Kidney (tissue), 14 donors: ENCODE results near the gene KCNG2. TPM values are rescaled to one million over a fixed set of nuclear protein-coding genes. Genes with fewer than 3 reads are reported as not detected.

Experiments
- DNase-seq, 5 donors: peaks; one replicate each; pipeline ENCODE4 v3.0.0-alpha.2; 2013 to 2020
- FAIRE-seq: peaks from 2 replicates; lab custom pipeline; 2012; peaks lifted over from hg19 to GRCh38; lab: Jason Lieb, UNC
- H3K27ac ChIP-seq, 2 donors: one replicate each; pipeline ENCODE4 v1.7.0; 2013; ENCODE audit warnings: low read depth in 2 of 2, low read length in 2 of 2, inconsistent platforms in 1 of 2
- H3K27me3 ChIP-seq: one replicate; pipeline ENCODE4 v1.7.1; 2013; ENCODE audit warnings: low read length, inconsistent platforms; ENCODE audit not compliant: control insufficient read depth, insufficient read depth
- H3K36me3 ChIP-seq, 3 donors: one replicate each; pipeline versions ENCODE4 v1.7.0 to v1.7.1; 2013; ENCODE audit warnings: low read length in 3 of 3, control low read depth in 1 of 3, inconsistent platforms in 1 of 3; ENCODE audit not compliant: insufficient read depth in 3 of 3, control insufficient read depth in 2 of 3
- H3K4me1 ChIP-seq, 3 donors: one replicate each; pipeline versions ENCODE4 v1.7.0 to v1.7.1; 2013; ENCODE audit warnings: low read length in 3 of 3, inconsistent platforms in 1 of 3, low read depth in 1 of 3; ENCODE audit not compliant: control insufficient read depth in 2 of 3, insufficient read depth in 2 of 3
- H3K4me3 ChIP-seq, 3 donors: one replicate each; pipeline versions ENCODE4 v1.7.0 to v1.8.1; 2013; ENCODE audit warnings: low read length in 3 of 3, control low read depth in 1 of 3, inconsistent platforms in 1 of 3
- H3K9ac ChIP-seq, 3 donors: one replicate each; pipeline versions ENCODE4 v1.7.0 to v1.7.1; 2013; ENCODE audit warnings: low read length in 3 of 3, control low read depth in 1 of 3, inconsistent platforms in 1 of 3
- H3K9me3 ChIP-seq, 3 donors: one replicate each; pipeline versions ENCODE4 v1.7.0 to v1.7.1; 2013; ENCODE audit warnings: low read length in 3 of 3, control low read depth in 1 of 3, inconsistent platforms in 1 of 3; ENCODE audit not compliant: control insufficient read depth in 2 of 3, insufficient read depth in 1 of 3
- CTCF ChIP-seq: IDR thresholded peaks from 3 replicates; pipeline ENCODE4 v1.5.1; 2012; ENCODE audit warnings: mild to moderate bottlenecking, moderate library complexity, borderline replicate concordance; ENCODE audit not compliant: insufficient read depth; ENCODE audit errors: extremely low read depth
- intact Hi-C: fragments of 100-400 bp; cut with DNase I; formaldehyde crosslinking; loops from one replicate; pipeline ENCODE4 v1.11.1; 2022
- polyA plus RNA-seq: library from polyadenylated mRNA; stranded (reverse); fragments of 350-450 nt; fragmentation: Illumina TruSeq; extraction: RNeasy Lipid Tissue Mini Kit (QIAGEN cat#74804); gene quantifications from one replicate; pipeline ENCODE4 v1.2.3, GENCODE V29; 2014; ENCODE audit warnings: low read depth, low replicate concordance; ENCODE audit not compliant: insufficient read depth
- total RNA-seq: library from RNA; stranded (reverse); fragmentation: NEBNext Ultra II Directional; extraction: Animal tissue kit (Norgen Biotek cat#: 25700); gene quantifications from one replicate; pipeline ENCODE4 v1.2.1, GENCODE V29; 2021
- donor health status: control.
- donor health status: control.
- donor health status: control.
- donor health status: control.
- donor health status: control.
- donor health status: DM: yes; HTN: yes; CAD: no.
- donor health status: Normal renal cell carcinoma (clear cell type).

The KCNG2 gene
- total and polyA plus RNA-seq, 2 donors from 2014 or later = 0.76 TPM; not detected in 1

- Histone ChIP-seq H3K27ac (no peak overlapping the region), H3K9ac (no peak overlapping the region), H3K4me1 (peaks cover 0 to 2% (median 0%) of the 10 kb centered on the region in 3 donors), H3K4me3 (no peak overlapping the region), H3K9me3 (peaks cover 0 to 1% (median 0%) of the 10 kb centered on the region in 3 donors), H3K36me3 (no peaks in the 10 kb centered on the region), H3K27me3 (peaks cover 13% of the 10 kb centered on the region)
- intact Hi-C loops = no loop called here
- no peak for TF ChIP-seq CTCF
- DNase-seq (peak; percentile 21 to 65 (median 32)), FAIRE-seq (no peak)
Observed at GRCh38 chr18:79787865-79788733, 9.6 kb upstream of the KCNG2 start.

GRCh38 chr18:79788734-79789085, 9.0 kb upstream of the KCNG2 start:
- DNase-seq = peak in 1 of 5 donors; percentile 69
- Histone ChIP-seq H3K9ac (no peak overlapping the region), H3K27me3 (peaks cover 13% of the 10 kb centered on the region), H3K4me3 (no peak overlapping the region), H3K36me3 (no peaks in the 10 kb centered on the region), H3K9me3 (peaks cover 0 to 1% (median 0%) of the 10 kb centered on the region in 3 donors), H3K27ac (no peak overlapping the region), H3K4me1 (peaks cover 0 to 2% (median 0%) of the 10 kb centered on the region in 3 donors)
- no peak for FAIRE-seq
- no peak for TF ChIP-seq CTCF
- intact Hi-C loops = no loop called here

- Histone ChIP-seq H3K27ac (no peak overlapping the region), H3K27me3 (peaks cover 13% of the 10 kb centered on the region), H3K9me3 (peaks cover 0 to 1% (median 0%) of the 10 kb centered on the region in 3 donors), H3K4me1 (peaks cover 0 to 2% (median 0%) of the 10 kb centered on the region in 3 donors), H3K4me3 (no peak overlapping the region), H3K9ac (no peak overlapping the region), H3K36me3 (no peaks in the 10 kb centered on the region)
- intact Hi-C loops = no loop called here
- TF ChIP-seq CTCF = no peak
- DNase-seq (peak in 1 of 5 donors; percentile 66), FAIRE-seq (no peak)
Observed at GRCh38 chr18:79789091-79789891, 8.4 kb upstream of the KCNG2 start.
